HG03135 (cell line): Measurements from ENCODE around the gene DARS1.
"Not testable (repeated sequence)": the region's sequence is repeated elsewhere in the genome, so short reads cannot be mapped to it uniquely, and the experiment has no call there.

Experiments
- ATAC-seq: cut with Tn5 transposase; IDR thresholded peaks from one replicate; pipeline ENCODE4 v1.9.1; 2021; ENCODE audit warnings: mild to moderate bottlenecking, moderate library complexity; ENCODE audit not compliant: unreplicated experiment

DARS1 gene

DNA sequence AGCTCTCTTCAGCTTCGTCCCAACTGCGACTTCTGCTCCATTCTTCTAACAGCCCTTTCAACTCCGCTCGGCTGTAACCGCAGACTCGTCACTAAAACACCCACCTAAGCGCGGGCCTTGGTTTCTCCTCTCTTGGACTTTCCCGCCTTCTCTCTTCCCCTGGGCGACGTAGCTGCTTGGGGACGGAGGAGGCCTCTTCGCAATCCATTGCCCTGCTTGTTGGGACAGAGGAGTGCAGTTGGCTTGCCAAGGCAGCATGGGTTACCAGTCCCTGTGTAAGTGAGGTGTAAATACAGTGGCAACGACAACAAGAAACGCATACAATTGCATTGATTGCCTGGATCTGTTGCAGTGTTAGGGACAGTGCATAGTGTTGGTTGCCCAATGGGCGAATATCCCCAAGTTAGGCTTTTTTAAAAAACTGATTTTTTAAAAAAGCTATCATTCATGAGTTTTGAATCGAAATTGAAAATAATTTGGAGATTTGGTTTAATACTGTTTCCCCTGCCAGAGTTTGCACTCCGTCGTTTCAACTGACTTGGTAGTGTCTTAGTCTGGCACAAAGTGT lies 484 bp upstream of the DARS1 start:
- peak; percentile 33 for ATAC-seq

DNA sequence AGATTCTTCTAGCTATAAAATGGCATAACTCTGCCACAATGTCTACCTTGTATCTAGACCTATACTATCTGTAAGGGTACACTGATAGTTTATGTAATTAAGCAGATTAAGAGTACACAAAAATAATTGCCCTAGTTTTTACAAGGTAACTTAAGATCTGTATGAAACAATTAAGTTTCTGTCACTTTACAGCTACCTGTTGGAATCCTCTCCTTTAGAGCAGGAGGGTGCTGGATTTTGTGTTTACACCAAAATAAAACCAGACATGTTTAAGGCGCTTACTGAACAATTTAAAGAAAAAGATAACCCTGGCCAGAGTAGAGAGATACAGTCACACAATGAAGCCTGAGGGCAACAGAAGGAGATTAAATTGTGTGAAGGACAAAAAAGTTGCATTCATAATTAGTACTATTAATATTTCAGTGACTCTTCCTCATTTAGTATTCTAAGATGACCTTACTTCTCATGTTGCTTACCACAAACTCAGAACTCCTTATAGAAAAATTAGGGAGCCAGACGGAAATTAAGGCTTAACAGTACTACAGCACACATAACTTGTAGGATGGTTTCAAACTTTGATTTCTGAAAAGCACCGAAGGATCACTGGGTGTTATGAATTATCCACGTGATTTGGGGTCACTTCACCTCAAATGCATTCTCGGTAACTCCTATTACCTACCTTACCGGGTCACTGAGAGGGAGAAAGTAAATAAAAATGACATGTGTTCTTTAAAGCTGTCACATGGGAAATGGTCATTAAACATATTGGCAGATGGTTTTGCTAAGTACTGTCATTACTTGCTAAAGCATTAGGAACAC lies 1.0 kb downstream of the DARS1 start:
- peak; percentile 35 for ATAC-seq

DNA sequence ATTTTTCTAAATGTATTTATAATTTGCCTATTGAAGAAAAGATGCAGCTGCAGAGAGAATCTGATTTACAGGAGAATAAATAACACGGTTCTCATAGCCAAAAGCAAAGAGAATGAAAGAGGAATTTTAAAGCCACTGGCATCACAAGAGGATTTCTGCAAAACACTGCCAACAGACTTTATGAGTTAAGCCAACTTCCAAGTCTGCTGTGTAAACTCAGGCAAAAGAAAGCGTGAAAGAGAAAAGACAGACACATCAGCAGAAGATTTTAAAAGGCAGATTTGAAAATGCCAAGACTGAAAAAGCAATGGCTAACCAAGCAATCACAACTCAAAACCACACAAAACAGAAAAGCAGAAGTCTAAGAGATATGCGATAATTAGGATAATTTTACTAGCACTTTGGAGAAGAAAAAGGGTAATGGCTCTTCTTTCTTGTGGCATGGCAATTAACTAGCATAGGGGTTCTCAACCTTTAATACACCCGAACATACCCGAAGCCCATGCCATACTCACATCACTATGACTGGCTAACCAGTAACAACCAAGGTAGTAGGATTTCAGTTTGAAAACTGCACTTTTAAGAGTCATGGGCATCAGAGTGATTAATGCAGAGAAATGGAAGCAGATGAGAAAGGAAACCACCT lies 4.9 kb downstream of the DARS1 start:
- no peak for ATAC-seq

DNA sequence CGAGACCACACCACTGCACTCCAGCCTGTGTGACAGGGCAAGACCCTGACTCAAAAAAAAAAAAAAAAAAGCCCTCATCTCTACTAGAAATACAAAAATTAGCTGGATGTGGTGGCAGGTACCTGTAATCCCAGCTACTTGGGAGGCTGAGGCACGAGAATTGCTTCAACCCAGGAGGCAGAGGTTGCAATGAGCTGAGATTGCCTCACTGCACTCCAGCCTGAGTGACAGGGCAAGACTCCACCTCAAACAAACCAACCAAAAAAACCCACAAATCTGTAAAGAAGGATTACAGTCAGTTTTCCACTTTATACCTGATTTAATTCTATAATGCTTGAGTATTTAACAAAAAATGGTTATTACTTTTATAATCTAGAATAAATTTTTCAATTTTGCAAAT lies 9.7 kb downstream of the DARS1 start:
- no peak for ATAC-seq

DNA sequence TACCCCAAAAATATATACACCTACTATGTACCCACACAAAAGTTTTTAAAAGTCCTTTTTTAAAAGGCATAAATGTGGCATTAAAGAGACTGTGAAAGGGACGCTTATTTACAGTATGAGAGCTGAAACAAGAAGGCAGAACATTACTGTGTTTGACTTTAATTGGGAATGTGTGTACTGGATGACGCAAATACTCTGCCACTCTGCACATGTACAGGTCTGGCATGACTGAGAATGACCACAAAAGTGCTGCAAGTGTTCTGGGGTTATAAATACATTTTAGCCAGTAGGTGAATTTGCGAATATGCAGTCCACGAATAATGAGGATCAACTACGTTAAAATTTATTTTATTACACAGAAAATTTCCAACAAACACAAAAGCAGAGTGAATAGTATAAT lies 11.4 kb downstream of the DARS1 start:
- no peak for ATAC-seq

DNA sequence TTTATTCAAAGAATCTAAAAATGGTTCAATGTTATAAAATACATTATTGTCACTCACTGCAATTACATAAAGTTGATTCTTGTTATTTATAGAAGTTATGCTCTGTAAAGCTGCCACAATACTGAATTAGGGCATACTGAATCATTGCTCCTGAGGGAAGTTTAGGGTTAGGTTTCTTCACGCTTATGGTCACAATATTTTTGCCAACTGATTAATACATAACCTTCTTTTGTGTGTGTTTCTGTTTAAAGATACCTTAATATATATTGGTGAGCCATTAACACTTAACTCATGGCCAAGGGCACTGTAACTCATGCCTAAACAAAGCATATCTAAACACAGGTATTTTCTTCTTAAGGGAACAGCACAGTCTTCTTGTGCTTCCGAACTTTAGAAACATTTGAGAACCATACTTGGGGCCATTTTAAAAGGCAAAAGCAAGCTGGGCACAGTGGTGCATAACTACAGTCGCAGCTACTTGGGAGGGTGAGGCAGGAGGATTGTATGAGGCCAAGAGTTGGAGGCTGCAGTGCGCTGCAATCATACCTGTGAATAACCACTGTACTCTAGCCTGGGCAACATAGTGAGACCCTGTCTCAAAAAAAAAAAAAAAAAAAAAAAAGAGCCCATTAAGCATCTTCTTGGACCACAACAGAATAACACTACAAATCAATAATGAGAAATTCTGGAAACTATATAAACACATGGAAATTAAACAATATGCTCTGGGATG lies 15.6 kb downstream of the DARS1 start:
- no peak for ATAC-seq

DNA sequence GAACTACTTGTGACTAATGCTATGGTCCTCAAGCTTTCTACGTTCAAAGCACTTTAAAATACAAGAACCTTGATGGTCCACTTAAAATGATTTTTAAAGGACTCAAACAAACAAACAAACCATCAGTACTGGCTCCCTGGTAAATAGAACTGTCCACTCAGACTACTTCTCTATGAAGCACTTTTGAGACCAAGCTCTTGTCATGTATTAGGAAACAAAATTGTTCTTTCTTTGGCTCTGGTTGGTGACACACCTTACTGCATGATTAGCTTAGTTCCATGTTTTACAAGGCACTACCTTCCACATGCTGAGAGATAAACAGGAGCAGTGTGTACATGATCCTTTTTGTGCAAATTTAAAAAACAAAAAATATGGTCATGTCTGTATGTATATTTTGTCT lies 19.7 kb downstream of the DARS1 start:
- no peak for ATAC-seq

DNA sequence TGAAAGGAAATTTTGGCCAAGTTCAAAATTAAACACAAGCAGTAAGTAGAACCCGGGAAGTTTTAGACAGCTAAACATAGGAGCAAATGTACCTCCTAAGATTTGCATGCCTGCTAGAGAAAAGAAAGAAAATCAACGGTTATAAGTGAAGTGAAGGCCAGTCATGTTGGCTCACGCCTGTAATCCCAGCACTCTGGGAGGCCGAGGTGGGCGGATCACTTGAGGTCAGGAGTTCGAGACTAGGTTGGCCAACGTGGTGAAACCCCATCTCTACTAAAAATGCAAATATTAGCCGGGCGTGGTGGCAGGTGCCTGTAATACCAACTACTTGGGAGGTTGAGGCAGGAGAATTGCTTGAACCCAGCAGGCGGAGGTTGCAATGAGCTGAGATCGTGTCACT lies 21.0 kb downstream of the DARS1 start:
- not testable (repeated sequence) for ATAC-seq

DNA sequence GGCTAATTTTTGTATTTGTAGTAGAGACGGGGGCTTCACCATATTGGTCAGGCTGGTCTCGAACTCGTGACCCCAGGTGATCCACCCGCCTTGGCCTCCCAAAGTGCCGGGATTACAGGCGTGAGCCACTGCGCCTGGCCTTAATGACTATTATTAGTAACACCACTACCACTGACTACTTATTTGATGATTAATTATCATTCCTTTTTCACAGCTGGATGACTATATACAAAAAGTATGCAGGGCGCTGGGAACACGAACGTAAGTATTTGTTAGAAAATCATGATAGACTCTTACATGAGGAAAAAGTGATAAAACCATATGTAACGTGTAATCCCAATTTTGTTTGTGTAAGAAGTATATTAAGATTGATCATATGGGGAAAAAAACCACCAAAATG lies 21.6 kb downstream of the DARS1 start:
- ATAC-seq, result no peak

DNA sequence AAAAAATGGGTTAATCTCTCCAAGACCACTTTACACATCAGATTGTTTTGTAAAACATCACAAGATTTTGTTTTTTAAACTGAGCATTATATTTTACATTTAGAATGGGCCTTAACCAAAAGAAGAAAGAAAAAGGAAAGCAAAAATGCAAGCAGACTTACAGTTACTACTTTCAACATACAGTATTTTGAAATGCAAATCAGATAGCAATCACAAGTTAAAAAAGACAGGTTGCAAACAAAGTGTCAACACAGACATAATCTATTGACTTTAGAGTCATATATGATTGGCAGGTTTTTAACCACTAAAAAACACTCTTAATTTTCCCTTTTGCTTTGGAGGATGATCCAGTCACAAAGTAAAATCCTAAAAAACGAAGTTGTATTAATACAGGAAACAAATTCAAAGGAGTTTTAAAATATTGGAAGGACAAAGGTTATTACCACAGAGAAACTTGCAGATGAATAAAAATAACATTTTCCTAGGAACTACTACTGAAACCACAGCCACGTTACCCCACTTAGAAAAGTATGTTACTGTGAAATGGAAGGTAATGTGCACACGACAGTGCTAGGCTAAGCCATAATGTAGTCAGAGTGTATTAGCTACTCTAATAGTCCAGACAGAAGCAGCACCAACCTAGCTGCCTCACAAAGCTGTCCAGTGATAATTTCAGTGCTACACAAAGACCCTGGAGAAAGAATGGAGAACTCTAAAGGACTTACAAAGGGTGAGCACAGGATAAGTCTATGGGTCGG lies 22.9 kb downstream of the DARS1 start:
- ATAC-seq, result peak; percentile 57

DNA sequence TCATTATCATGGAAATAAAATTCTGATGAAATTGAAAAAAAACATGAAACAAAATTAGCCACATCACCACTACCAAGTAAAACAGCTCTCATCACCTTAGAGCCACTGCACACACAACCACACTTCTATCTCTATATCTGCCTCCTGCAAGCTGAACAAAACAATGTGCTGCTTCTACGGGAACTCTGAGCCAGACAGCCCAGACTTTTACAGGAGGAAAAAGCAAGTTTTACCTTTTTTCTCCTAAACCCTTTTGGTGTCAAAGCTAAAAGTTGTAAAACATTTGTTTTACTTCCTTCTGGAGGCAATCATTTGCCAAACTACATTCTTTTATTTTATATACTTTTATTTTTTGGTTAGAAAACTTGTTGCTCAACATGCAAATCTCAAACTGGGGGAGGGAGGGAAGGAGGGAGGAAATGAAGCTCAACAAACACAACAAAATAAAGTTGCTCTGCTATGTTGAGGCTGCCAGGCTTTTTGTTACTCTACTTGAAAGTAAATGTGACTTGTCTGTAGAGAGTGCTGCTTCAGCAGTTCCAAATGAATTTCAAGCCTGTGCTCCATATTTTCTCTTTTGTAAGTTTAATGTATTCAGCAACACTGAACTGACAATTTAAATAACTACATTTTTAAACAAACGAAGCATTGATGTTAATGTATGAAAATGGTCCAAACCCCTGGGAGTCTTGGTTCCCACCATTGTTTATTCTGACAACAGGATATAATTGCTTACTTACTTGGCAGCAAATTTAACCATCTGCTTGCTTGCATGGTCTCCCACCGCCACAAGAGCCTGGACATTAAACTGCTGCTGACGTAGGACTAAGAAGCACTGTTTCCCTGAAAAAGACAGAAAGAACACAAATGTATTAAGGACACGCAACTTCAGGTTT lies 24.5 kb downstream of the DARS1 start:
- ATAC-seq, result no peak

DNA sequence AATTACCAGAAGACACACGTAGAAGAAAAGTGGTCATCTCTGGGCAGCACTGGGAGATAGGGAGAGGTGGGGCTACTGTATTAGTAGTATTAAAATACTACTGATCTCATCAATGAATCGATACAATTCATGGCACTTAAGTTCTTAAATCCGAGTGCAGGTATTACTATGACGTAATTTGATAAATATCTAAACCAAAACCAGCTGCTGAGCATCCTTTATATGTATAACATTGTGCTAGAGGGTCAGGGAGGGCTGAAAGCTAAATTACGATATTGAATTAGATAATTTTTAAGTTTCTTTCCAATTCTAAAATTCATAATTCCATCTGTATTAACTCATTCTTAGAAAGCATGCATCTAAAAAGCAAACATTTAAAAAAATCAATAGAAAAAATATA lies 25.3 kb downstream of the DARS1 start:
- no peak for ATAC-seq

DNA sequence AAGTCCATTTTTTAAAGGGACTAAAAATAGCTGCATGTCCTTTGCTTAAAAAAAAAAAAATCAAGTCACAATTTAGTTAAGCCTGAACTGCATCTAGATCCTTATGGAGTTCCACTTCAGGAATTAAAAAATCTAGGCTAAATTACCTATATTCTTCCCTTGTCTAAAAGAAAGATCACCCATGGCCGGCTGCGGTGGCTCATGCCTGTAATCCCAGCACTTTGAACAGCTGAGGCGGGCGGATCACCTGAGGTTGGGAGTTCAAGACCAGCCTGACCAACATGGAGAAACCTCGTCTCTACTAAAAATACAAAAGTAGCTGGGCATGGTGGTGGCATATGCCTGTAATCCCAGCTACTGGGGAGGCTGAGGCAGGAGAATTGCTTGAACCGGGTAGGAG lies 26.5 kb downstream of the DARS1 start:
- not testable (repeated sequence) for ATAC-seq

DNA sequence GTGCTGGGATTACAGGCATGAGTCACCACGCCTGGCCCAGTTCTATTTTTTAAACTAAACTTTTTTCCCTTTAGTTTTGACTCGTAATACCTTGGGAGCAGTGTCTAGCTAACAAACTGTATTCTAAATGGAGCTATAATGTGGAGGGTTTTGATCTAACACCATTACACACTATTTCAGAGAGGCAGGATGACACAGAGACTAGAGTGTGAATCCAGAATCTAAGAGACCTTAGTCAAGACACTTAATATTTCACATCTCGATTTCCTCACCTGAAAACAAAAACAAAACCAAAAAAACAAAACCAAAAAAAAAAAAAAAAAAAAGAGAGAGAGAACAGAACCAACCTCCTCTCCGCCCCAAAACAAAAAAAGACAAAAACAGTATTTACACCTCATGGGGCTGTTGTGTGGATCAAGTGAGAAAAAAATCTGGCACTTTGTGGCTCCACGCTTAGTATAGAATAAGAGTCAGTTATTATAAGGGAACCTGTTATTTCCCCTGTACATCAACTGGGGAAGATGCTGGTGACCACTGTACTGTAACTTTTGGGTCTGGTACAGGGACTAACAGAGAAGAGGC lies 31.3 kb downstream of the DARS1 start:
- no peak for ATAC-seq

DNA sequence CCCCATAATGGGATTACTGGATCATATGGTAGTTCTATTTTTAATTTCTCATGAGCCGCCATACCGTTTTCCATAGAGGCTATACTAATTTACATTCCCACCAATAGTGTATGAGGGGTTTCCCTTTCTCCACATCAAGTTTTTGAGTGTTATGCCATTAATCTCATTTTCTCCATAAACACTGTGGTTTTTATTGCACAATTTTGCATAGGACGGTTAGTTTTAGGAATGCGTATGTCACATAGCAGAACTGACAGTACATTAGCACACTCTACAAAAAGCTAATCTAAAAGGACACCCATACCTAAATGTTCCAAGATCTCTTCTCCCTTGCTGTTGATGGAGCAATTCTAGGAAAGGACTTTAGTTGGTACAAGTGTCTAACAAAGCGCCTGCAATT lies 32.5 kb downstream of the DARS1 start:
- no peak for ATAC-seq

DNA sequence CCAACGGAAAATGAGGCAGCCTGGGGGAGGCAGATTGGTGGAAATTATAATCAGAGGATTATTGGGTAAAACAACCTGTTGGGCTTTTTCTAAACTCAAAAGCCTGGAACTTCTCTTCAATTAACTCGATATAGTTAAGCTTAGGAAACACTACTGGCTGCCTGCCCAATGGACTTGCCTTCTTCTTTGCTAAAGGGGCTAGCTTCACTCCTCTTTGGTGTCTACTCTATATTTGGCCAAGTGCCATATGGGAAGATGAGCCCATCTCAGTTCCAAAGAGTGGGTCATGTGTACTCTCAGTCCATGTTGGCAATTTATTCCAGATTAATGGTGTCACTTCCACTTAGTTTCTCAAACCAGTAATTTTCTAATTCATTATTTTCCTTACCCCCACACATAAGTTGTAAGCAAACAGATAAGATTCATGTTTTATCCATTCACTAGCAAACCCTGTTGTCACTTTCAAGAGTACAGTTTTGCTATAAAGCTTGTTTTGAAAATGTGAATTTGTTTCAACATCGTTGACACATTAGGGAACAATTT lies 34.3 kb downstream of the DARS1 start:
- no peak for ATAC-seq

DNA sequence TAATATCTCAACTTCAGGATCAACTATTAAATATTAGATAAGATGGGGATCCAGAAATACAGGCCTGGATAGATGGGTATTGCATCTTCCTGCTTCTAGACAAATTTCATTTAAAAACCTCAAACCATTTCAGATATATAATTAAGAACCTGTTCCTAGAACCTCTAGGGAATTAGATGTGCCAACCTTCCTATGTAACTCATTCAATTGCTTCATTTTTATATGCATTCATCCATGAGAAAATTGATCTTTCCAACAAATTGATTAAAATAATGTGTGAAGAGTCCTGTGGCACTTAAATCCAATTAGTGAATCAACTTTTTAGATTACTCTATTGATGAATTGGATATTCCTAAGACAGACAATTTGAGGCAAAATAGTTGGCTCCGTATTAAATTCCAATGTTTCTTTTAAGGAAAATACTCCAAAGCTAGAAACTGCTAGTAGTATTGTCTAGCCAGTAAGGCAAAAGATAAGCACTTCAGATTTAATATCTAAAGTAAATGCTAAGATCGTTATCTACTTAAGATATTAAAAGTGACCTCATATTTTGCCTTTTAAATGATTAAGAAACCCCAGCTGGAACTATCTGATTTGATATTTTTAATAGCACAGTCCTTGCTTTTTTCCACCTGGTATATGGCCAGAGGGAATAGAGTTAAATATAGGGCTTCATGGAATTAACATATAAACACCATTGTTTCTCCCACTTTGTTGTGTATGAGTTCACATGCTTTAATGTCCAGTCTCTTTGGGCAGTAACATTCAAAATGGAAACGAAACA lies 35.8 kb downstream of the DARS1 start:
- ATAC-seq, result no peak

DNA sequence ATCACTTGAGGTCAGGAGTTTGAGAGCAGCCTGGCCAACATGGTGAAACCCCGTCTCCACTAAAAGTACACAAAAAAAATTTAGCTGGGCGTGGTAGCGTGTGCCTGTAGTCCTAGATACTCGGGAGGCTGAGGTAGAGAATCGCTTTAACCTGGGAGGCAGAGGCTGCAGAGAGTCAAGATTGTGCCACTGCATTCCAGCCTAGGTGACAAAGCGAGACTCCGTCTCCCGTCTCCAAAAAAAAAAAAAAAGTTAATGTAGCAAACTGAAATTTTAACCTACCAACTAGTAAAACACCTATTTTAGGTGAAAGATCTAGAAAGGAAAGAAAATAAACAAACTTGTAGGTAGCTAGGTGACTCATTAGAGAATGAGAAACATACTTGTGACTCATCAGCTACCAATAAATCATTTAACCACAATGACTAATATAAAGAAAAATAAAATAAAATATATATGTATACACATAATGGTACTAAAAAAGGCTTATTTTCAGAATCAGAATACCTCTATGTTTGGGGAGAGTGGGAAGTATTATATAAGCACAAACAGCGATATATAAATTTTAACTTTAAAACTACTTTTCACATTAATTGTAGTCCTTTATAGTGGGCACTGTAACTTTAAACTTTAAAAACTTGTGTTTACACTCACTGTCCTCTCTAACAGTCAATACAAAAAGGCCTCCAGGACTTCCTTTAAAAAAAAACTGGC lies 36.6 kb downstream of the DARS1 start:
- peak; percentile 70 for ATAC-seq
